HG02970 (cell line): ENCODE results near the gene RPS23.

ENCODE experiments used
- ATAC-seq: cut with Tn5 transposase; IDR thresholded peaks from one replicate; pipeline ENCODE4 v1.9.1; 2021; ENCODE audit warnings: mild to moderate bottlenecking, moderate library complexity, moderate number of reproducible peaks; ENCODE audit not compliant: unreplicated experiment, low FRiP score

Gene RPS23

DNA sequence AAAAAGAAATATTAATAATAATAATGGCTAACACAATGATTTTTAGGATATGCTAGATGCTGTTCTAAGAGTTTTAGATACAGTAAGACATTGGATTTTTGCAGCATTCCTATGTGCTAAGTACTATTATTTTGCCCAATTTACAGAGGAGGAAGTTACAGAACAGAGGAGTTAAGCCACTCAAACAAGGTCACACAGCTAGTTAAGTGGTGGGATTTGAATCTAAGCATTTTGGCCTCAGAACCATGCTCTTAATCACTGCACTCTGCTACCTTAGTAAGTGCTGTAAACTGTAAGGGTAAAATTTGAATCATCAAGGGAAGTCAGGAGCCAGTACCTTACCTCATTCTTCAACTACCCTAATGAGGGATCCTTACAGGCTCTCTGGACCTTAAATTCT is 25.4 kb downstream of the RPS23 start:
- ATAC-seq = no peak

DNA sequence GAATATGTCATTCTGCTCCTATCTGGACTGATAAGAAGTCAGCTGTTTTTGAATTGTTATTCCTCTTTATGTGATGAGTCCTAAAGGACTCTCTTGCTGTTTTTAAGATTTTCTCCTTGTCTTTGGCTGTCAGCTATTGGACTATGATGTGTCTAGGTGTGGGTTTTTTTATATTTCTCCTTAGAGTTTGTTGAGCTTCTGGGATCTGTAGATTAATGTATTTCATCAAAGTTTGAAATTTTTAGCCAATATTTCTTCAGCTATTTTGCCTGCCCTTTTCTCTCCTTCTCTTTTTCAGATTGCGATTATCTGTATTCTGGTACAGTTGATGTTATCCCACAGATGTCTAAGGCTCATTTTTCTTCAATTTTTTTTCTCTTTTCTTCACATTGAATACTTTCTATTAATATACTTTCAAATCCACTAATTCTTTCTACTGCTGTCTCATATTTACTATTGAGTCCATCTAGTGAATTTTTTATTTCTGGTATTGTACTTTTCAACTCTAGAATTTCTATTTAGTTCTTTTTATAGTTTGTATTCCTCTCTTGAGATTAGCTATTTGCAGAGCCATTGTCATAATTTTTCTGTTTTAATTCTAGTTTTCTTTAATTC is 31.1 kb downstream of the RPS23 start:
- no peak for ATAC-seq

DNA sequence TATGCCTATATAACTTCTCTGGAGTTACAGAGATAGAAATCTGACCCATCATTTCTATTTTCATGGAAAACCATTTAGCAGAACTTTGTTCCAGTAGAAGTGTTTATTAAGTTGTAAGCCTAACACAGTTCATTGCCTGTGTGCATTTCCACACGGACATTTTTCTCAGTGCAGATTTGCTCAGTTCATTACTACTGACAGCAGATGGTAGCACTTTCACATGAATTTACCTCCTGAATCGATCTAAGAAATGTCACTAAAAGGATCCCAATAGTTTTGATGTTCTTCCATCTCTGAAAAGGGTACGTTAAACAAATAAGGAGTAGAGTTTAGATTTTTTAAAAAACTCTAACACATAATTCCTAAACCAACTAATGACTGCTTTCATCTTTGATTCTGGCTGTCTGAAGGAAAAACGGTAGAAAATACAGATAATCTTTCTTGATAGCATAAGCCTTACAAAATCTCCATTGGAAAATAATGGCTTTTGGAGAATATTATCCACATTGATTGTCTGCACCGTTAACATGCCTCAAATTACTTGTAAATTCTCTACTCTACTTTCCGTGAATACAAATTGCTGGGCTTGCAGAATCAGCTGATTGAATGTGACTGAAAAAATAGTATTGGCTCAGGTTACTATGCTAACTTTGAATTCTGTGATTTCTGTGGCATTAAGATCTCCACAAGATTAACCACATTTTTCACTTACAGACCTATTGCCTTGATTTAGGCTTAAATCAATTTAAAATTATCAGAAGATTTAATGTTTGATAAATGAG is 33.1 kb downstream of the RPS23 start:
- ATAC-seq = no peak

DNA sequence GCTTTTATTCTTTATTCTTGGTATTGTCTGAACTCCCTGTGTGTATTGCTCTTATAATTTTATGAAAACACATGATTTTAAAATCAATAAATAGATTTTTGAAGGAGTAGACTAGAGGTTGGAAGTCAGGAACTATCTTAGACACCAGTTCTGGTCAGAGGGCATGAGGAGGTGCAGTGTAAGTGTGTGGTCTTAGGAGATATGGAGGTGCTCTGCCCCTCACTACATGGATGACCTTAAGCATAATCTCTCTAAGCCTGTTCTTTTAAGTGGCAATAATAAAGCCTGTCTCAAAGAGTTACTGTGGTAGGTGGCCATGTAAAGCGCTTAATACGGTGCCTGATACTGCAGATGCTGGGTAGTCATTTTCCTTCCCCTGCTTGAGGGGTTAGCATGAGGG is 34.0 kb downstream of the RPS23 start:
- no peak for ATAC-seq

DNA sequence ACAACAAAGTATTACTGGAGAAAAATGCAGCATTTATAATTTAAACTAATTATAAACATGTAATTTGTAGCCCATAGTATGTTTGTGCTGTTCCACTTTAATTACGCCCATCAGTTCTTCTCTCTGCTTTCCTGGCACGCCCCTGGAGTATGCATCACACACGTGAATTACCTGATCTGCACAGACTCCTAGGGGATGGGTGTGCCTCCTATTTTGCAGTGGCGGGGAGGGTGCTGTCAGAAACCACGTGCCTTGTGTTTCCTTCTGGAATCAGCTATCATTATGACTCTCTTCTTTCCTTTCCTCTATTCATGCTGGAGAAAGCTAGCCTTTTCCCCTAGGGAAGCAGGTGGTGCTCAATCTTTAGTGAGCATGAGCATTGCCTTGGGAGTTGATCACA is 43.3 kb downstream of the RPS23 start:
- no peak for ATAC-seq

DNA sequence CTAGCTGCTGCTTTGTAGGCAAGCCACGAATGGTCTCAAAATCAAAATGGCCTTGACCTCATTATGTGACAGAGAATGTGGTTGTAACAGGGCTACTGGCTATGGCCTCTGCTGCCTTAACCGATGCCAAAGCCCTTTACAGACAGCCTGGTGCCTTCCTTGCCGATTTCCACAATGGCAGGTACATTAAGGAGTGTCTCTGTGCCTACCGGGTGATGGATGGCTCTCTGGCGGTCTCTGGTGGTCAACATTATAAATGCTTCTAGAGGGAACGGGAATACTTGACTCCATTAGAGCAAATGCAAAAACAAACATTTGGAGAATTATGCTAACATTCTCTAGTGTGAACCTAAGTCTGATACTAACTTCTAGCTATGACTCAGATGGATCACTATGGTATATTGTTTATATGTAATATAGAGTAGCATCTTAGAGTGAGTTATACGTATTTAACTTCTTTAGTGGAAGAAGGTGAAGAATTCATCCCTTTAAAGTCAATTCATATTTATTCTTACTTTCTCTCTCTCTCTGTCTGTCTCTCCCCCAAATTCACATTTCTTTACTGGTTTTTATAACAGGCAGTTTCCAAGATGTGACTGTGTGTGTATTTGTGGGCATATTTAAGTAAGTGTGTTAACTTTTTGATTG is 52.5 kb downstream of the RPS23 start:
- ATAC-seq = no peak
